GM19239 (cell line): ENCODE results near the gene AMZ1.
"Not testable (repeated sequence)": the region's sequence is repeated elsewhere in the genome, so short reads cannot be mapped to it uniquely, and the experiment has no call there.

Experiments used
- DNase-seq: peaks from one replicate; pipeline ENCODE4 v3.0.0; 2011; ENCODE audit warnings: low spot score; ENCODE audit not compliant: insufficient read length
- FAIRE-seq: peaks from 2 replicates; lab custom pipeline; 2011; peaks lifted over from hg19 to GRCh38; lab: Jason Lieb, UNC

AMZ1 gene

DNA sequence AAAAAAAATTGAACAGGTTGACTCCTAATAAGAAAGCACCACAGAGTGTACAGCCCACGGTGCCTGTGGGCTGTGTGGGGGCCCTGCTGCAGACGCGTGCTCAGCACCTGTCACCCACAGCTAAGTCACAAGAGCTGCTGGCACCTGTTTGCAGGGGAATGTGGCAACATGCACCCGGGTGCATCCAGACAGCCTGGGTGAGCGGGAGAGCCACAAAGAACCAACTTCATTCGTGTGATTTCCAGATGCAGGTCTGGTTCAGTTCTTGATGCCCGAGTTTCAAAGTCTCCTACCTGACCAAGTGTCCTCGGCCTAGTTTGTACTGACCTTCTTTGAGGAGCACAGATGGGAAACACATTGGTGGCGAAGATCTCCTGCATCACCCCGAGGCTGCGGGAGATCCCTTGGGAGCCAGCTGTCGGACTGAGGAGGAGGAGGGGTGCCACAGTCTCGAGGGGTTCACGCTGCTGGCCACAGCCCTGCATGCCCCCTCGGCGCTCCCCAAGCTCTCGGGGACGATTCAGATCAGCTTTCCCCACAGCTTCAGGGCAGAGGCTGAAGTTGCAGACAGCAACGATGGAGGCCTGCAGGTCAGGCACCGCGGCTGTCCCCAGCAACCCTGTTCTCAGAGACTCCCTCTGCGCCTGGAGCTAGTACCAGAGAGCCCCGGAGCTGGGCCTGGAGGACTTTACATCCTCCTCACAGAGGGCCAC is 35.3 kb downstream of the AMZ1 start:
- FAIRE-seq: no peak
- no peak for DNase-seq

DNA sequence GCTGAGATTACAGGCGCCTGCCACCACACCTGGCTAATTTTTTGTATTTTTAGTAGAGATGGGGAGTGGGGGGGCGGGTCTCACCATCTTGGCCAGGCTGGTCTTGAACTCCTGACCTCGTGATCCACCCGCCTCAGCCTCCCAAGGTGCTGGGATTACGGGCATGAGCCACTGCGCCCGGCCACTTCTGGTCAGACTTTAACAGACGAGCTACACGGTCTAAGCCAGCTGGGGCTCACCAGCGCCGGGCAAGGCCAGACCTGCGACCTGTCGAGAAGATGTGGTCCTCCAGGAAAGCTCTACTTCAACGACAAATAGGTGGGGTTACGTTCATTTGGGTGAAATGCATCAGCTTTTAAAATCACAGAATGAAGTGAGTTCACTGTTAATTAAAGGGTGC is 36.0 kb downstream of the AMZ1 start:
- DNase-seq, FAIRE-seq: not testable (repeated sequence)

DNA sequence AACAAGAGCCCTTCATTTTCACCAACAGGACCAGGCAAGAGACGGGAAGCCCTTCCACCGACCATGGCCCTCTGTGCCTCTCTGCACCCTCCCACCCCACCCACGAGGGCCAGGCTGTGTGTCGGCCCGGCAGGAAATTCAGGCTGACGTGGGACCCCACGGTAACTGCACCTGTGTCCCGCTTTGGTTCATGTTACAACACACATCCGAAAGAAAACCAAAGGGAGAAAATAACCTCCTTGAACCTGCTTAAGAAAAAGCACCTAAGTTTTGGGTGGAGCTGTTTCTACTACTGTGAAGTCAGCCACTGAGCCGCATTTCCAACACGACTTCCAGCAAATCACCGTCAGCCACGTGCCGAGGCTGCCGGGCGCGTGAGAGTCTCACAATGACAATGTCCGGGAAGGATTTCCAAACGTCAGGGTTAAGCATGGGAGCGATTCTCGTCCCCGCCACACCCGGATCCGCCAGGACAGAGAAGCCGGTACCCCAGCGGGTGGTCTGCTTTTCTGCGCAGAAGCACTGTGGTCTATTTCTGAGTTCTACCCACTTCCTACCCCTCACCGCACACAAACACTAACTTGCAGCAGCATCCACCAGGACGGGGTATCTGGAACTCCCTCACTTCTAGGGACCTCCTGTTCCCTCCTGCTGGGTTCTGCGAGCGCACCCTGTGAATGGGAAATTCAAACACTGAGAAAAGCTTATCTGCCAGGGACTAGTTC is 36.6 kb downstream of the AMZ1 start:
- FAIRE-seq (no peak), DNase-seq (no peak)

DNA sequence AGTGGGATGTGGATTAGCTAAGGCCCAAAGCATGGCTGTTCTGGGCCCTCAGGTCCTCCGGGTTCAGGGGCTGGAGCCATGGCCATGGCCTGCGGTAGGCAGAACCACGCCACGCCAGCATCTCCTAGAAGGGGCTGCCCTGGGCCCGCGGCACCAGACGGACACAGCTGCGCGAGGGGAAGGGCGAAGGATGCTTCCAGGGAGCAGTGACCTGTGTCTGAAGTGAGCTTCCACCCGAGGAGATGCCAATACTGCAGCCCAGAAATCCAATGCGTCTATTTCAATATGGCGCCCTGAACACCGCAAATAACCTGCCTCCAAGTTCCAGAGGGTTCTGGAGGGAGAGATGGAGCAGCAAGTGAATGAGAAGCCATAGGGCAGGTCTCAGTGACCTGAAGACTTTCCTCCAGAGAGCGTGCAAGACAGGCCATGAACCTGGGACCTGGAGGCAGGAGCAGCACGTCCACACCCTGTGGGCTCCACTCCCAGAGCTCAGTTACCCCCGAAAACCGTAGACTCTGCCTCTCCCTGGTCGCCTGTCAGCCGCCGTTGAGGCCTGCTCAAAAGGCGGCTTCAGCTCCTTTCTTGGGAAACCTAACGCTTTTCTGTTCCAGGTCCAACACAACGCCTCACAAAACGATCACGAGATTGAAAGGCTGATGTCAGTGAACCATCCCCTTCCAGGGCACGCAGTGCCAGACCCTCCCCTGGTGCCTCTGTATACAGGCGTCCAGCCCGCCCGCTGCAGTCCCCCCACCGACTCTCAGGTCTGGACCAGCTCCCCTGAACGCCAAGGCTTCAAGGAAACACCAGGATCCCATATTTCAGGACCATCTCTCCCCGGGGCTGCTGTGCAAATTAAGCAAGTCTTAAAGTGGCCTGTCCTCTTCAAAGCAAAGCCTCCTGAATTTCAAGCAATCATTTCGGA is 37.4 kb downstream of the AMZ1 start:
- DNase-seq: no peak
- FAIRE-seq: no peak

DNA sequence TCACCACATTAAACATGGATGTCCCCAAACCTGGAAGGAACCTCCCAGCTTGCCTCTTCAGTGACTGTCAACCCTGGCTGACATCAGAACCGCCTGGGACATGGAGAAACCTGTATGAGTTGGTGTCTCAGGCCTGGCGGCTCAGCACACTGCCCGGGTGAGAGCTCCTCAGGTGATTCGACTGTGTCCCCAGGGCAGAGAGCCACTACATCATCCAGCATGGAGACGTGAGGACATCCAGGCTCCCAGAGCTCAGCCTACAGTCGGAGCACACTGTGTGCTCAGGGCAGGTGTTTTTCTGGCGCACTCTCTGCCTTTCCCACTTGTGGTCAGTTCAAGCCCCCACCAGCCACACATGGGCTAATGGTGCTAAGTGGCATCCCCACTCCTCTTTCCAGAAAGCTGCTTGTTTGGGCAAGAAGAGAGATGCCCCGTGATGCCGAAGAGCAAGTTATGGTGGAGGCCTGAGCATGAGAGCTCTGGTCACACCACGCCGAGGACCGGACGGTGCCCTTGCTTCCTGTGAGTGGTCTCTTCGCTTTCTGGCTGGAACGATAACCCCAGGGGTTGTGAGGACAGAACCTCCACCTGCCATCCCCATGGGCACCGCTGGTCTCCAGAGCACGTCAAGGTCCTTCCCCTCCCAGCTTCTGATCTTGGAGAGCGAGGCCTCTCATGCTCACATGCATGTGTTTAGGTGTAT is 38.5 kb downstream of the AMZ1 start:
- no peak for FAIRE-seq
- no peak for DNase-seq

DNA sequence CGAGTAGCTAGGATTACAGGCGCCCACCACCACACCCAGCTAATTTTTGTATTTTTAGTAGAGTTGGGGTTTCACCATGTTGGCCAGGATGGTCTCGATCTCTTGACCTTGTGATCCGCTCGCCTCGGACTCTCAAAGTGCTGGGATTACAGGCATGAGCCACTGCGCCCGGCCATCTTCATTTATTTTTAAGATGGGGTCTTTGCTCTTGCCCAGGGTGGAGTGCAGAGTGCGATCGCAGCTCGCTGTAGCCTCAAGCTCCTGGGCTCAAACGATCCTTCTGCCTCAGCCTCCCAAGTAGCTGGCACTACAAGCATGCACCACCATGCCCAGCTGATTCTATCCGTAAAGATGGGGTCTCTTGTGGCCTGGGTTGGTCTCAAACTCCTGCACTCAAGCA is 39.2 kb downstream of the AMZ1 start:
- not testable (repeated sequence) for DNase-seq, FAIRE-seq

DNA sequence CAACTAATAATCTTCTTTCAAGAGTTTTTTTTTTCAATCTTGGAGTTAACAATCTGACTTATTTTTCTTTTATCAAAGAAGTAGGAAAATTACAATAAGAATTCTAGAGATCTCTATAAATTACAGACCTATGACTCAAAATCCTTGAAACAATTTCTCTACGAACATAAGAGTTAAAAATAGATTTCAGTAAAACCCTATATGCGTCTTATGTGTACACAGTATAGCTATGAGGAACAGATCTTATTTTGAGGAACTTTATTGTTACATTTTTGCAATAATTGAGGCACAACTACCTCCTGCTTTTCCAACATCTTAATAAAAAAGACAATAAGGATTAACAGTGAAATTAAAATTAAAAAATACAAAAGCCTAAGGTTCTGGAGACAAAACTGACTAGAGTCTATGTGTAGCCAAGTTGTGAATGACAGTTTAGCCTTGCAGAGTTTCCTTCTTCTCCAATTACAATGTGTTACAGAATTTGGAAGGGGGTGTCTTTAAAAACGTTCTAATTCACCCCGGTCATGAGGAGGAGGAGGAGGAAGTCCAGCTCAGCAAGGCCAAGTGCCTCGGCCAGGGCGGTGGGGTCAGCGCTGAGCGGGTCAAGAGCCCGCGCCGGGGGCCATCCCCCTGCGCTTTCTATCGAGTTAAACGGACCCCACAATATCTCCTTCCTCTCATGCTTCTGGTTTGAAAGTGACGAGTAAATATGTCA is 40.5 kb downstream of the AMZ1 start:
- DNase-seq (no peak), FAIRE-seq (no peak)

DNA sequence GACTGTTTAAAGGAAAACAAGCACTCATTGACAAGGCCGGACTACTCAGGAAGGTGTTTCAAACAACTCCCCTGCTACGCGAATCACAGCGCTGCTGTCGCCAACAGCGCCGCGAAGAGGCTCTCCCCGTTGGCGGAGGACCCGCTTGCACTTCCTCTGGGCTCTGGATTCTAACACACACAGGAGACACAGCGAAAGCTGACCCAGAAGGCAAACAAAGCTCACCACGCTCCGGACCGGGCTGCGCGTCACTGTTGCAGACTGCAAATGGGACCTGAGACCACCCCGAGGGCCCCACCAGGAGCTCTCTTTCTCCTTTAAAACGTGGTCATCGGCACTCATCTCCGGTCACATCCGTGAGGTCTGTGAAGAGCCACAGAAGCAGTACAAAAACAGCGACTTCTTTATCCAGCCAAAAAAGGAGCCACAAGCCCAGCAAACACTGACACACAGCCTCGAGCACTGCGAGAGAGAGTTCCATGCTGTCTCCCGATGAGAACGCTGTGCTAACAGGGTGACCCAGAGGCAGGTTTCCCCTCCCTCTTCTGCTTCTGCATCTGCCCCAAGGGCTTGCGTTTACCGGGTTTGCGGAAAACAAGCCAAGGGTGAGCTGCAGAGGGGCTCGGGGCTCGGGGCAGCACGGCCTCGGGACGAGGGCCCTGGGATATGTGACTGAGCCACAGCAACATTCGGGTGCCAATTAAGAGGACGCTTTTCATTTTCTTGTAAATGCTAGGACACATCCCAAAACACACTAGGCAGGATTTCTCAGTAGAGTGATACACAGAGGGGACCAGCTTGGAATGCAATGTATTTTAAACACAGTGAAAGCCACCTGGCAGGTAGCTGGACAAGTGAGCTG is 41.3 kb downstream of the AMZ1 start:
- FAIRE-seq (no peak), DNase-seq (no peak)

DNA sequence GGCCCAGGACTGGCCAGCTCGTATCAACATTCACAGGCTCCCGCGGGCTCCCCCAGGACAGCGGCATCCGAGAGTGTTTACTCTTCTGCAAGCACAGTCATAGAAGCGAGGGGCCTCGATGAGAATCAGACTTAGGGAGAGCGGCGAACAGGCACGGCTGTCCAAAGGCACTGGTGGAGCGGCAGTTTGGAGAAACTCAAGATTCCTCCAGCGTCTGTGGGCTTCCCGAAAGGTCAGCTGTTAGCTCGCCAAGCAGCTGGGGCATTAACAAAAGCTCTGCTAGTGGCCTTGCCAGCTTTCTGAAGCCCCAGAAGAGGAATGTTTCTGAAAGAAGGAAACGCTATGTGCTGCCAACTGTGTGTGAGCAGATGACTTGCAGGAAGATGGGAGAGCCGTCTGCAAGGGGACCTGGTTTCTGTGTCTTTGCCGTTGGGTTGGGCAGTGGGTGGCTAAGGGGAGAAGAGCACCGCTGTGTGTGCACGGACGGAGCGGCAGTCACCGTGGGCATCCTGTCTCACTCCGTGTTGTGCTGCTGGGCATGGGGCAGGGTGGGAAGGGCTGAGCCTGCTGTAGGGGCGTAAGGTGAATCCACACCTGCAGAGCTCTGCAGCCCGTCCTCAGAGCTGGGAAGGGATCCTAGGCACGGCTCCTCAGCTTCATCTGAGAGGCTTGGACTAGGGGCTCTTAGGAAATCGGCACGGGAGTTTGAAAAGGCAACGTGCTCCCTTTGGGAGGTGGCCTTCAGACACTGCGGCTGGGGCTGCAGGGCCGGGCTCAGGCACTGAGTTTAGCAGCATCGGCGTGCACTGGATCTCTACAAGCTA is 42.1 kb downstream of the AMZ1 start:
- DNase-seq (no peak), FAIRE-seq (no peak)

DNA sequence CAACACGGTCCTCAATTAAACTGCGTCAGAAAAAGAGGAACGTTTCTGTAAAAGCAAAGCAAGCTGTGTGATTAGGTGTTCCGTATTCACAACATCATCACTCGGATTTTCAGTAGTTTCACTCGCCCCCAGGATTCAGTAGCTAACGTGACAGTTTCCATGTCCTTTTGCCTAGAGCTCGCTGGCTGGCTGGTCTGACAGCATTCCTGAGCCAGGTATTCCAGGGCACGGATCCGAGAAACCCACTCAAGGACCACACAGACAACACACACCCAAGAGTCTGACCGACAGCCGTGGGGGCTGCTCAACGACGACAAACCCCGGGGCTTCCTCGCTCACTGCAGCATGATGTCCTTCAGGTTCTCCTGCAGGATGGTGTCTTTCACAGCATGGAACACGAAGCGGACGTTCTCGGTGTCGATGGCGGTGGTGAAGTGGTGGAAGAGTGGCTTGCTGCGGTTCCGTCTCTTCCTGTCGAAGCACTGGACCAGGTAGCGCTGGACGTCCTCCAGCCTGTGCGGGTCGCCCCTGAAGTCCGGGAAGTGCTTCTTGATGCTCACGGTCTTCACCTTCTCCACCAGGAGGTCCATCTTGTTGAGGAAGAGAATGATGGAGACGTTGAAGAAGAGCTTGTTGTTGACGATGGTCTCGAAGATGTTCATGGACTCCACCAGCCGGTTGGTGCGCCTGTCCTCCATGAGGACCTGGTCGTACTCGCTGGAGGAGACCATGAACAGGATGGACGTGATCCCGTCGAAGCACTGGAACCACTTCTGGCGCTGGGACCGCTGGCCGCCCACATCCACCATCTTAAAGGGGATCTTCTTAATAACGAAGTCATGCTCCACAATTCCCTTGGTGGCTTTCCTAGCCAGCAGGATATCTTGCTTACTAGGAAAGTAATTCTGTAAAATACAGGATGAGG is 43.1 kb downstream of the AMZ1 start:
- FAIRE-seq: no peak
- DNase-seq: no peak

DNA sequence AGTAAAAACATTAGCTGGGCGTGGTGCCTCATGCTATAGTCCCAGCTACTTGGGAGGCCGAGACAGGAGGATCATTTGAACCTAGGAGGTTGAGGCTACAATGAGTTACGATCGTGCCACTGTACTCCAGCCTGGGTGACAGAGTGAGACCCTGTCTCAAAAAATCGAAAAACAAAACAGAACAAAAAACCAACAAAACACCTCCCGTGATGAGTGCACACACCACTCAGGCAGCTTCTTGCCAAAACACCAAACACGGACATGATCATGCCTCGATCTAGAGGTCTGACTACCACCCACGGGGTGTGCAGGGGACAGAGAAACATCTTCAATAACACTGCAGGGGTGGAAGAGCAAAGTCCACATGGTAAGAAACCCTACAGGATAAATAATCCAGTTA is 44.4 kb downstream of the AMZ1 start:
- no peak for FAIRE-seq
- DNase-seq: no peak

DNA sequence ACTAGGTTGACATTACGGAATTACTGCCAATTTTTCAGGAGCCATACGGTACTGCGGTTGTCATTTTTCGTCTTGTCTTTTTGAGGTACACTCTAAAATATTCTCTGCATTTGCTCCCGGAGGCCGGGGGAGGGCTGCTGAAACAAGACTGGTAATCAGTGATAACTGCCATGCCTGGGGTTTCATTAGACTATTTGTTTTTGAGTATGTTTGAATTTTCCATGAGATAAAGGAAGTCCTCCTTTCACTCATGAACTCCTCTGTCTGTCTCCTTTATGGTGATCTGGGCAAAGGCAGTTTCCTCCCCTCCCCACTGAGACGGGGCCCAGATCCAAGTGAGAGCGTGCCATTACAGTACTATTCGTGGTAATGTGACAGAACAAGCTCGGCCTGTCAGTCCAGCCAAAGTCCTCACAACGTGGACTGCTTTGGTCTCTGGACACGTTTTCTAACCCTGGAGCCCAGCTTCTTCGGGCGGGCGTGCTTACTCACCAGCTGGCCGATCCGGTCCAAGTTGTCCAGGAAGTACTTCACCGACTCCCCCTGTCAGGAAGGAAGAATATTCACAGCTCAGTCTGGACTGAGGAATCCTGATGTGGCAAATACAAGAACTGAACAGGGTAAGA is 45.1 kb downstream of the AMZ1 start:
- FAIRE-seq: no peak
- DNase-seq: no peak

DNA sequence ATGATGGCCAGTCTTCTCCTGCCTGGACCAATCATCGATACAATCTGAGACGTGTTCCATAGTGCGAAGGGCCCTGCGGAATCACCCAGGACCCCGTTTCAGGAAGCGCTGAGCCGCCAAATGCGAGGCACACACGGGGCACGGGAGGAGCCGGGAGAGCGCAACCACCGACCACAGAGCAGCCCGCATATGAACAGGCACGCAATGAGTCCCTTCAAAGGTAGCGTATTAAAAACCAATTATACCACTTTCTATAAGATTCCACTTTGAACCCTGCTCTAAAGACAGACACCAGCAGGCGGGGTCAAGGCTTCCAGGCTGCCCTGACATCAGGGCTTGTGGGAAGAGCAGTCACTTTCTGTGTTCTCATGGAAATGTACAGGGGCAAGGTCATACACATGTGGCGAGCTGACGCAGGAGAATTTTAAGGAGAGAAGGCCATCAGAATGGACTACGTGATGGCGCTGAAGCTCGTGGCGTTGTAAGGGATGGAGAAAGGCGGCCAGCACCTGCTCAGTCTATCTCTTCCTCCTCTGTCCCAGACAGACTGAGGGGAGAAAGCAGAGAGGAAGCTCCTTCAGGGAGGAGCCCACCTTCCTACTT is 46.2 kb downstream of the AMZ1 start:
- DNase-seq (no peak), FAIRE-seq (no peak)

DNA sequence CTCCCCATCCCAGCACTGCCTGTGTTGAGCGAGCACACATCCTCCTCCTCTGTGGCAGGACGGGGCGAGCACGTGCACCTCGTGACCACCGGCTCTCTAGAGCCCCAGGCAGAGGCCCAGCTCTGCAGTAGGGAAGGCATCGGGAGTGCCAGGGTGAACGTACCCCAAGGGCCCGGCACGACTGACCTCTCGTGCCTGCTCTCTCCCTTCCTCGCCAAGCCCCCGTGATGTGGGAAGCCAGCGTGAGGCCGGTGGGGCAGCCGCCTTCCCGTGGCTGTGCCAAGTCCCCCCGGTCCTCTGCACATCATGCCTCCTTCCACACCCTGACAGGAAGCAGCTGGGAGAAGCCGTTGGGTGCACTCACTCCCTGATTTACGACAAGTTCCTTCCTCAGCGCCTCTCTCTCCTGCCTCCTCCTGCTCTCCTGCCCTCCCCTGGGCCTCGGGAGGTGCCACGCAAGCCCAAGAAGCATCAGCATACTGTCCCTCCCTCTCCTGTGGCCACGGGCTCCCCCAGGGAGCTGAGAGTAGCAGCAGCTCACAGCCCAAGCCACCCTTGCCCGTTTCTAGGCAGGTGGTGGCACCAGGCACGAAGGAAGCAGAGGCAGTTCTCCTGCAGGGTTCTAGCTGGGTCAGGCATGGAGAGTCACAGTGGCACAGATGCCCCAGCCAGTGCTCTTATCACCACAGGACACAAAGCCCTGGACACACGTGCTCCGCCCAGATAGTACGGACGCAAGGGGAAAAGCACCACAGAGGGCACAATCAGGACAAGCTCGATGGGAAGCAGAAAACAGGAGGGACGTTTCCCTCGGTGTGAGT is 47.0 kb downstream of the AMZ1 start:
- FAIRE-seq: no peak
- DNase-seq: no peak

DNA sequence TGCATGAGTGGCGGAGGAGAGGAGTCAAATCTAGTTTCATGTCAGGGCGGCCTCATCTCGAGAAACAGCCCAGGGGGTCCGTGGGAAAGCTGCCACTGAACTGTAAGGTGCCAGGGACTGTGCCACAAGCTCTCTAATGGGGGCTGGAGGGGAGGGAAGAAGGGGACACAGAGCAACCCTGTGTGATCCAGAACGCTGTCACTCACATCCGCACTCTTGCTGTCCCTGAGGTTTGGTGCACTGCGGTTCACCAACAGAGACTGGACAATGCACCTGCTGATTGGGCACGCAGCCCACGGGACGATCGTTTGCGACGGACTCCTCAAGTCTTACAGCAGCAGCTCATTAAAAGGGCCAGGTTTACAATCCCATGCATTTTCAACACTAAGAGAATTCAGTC is 47.7 kb downstream of the AMZ1 start:
- FAIRE-seq (no peak), DNase-seq (no peak)
